Ishikawa (cell line): ENCODE results near the gene PCDH9.

Experiments used
- CEBPB ChIP-seq: IDR thresholded peaks from 2 replicates; pipeline ENCODE4 v1.6.1; 2012
- CREB1 ChIP-seq: IDR thresholded peaks from 2 replicates; pipeline ENCODE4 v1.6.1; 2012; ENCODE audit warnings: low read depth
- EGR1 ChIP-seq: IDR thresholded peaks from 2 replicates; pipeline ENCODE4 v1.6.1; 2012
- EP300 ChIP-seq: IDR thresholded peaks from 2 replicates; pipeline ENCODE4 v1.6.1; 2012; ENCODE audit warnings: borderline replicate concordance
- NFIC ChIP-seq: IDR thresholded peaks from 2 replicates; pipeline ENCODE4 v1.6.1; 2012
- RAD21 ChIP-seq: IDR thresholded peaks from 2 replicates; pipeline ENCODE4 v1.6.1; 2012; ENCODE audit warnings: low read depth
- TAF1 ChIP-seq: IDR thresholded peaks from 2 replicates; pipeline ENCODE4 v1.6.1; 2012; ENCODE audit warnings: low read depth, mild to moderate bottlenecking
- TEAD4 ChIP-seq: IDR thresholded peaks from 2 replicates; pipeline ENCODE4 v1.6.1; 2012
- YY1 ChIP-seq: IDR thresholded peaks from 2 replicates; pipeline ENCODE4 v1.6.1; 2012; ENCODE audit warnings: low read depth
- ZBTB7A ChIP-seq: IDR thresholded peaks from 2 replicates; pipeline ENCODE4 v1.6.1; 2012; ENCODE audit warnings: low read depth
- TF ChIP-seq, protein P1 (sequence below): IDR thresholded peaks from 2 replicates; pipeline ENCODE4 v1.6.1; 2012
- TF ChIP-seq, protein P2 (sequence below): IDR thresholded peaks from 2 replicates; pipeline ENCODE4 v1.6.1; 2012; ENCODE audit warnings: low read depth, mild to moderate bottlenecking

DNA sequence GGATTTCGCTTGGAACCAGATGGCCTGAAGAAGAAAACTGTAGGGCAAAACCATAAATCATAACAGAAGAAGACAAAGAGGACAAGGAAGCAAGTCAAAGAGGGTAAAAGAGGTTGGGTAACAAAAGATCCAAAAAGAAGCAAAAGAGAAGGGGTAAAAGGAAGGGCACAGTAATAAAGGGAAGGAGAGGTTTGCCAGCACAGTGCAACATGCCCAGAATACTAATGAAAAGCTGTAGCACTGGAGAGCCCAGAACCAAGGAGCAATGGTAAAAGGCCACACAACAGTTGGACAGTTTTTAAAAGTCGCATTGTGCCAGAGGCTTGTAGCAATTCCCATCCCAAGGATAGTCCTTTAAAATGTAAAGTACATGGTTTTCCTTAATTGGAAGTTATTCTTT lies 506.6 kb downstream of the PCDH9 start:
- TF ChIP-seq CREB1, result no peak
- TF ChIP-seq YY1, result no peak
- TF ChIP-seq CEBPB, result no peak
- TF ChIP-seq, protein P1, sequence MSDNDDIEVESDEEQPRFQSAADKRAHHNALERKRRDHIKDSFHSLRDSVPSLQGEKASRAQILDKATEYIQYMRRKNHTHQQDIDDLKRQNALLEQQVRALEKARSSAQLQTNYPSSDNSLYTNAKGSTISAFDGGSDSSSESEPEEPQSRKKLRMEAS, result no peak
- no peak for TF ChIP-seq TAF1
- no peak for TF ChIP-seq NFIC
- TF ChIP-seq, protein P2, sequence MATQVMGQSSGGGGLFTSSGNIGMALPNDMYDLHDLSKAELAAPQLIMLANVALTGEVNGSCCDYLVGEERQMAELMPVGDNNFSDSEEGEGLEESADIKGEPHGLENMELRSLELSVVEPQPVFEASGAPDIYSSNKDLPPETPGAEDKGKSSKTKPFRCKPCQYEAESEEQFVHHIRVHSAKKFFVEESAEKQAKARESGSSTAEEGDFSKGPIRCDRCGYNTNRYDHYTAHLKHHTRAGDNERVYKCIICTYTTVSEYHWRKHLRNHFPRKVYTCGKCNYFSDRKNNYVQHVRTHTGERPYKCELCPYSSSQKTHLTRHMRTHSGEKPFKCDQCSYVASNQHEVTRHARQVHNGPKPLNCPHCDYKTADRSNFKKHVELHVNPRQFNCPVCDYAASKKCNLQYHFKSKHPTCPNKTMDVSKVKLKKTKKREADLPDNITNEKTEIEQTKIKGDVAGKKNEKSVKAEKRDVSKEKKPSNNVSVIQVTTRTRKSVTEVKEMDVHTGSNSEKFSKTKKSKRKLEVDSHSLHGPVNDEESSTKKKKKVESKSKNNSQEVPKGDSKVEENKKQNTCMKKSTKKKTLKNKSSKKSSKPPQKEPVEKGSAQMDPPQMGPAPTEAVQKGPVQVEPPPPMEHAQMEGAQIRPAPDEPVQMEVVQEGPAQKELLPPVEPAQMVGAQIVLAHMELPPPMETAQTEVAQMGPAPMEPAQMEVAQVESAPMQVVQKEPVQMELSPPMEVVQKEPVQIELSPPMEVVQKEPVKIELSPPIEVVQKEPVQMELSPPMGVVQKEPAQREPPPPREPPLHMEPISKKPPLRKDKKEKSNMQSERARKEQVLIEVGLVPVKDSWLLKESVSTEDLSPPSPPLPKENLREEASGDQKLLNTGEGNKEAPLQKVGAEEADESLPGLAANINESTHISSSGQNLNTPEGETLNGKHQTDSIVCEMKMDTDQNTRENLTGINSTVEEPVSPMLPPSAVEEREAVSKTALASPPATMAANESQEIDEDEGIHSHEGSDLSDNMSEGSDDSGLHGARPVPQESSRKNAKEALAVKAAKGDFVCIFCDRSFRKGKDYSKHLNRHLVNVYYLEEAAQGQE, result no peak
- TF ChIP-seq EGR1, result no peak
- no peak for TF ChIP-seq TEAD4
- TF ChIP-seq ZBTB7A, result no peak
- TF ChIP-seq EP300, result no peak
- no peak for TF ChIP-seq RAD21
